ENCODE measurements around the gene MC4R.

MC4R gene

DNA sequence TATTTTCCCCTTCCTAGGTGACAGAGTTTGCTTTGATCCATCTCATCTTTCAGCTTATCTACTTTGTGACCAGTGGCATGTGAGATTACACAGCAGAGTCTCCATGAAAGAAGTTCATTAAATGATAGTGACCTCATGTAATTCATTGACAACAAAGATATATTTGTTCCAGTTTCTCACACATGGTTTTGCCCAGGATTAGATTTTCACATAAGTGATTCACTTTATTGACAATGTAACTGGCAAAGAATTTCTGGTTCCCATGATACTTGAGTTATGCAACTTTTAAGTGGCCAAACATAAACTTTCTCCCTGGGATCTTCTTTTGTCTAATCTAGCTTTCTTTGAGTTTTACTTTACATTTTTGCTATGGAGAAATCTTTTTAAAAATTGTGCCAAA lies 50.0 kb downstream of the MC4R start:
- DNase-seq, result no peak
